ENCODE measurements around the gene LRRC10B. TPM values are rescaled to one million over a fixed set of nuclear protein-coding genes. Genes with fewer than 3 reads are reported as not detected.

The LRRC10B gene
- total RNA-seq, 4 donors from 2014 or later, result 0.35 to 2.5 TPM; not detected in 2

GRCh38 chr11:61516675-61517572, 8.4 kb downstream of the LRRC10B start:
- H3K36me3 ChIP-seq, result no peaks in the 10 kb centered on the region
- no peaks in the 10 kb centered on the region for H3K27me3 ChIP-seq
- TF ChIP-seq POLR2A (IDR thresholded peaks at IDR 0.05) (no peak), CTCF (IDR thresholded peaks at IDR 0.05) (peak; percentile 74 to 94 (median 90))
- no peaks in the 10 kb centered on the region for H3K9me3 ChIP-seq
- H3K27ac ChIP-seq, result no peak overlapping the region
- peak overlapping the region in 1 of 4 donors; percentile 0 for H3K4me3 ChIP-seq
- peaks cover 0 to 22% (median 2%) of the 10 kb centered on the region in 4 donors for H3K4me1 ChIP-seq
- peak in 2 of 3 donors; percentile 21 to 67 for DNase-seq

GRCh38 chr11:61518032-61518795, 9.7 kb downstream of the LRRC10B start:
- H3K4me3 ChIP-seq, result no peak overlapping the region
- no peaks in the 10 kb centered on the region for H3K36me3 ChIP-seq
- H3K27me3 ChIP-seq, result no peaks in the 10 kb centered on the region
- no peak overlapping the region for H3K27ac ChIP-seq
- no peaks in the 10 kb centered on the region for H3K9me3 ChIP-seq
- DNase-seq, result no peak
- peaks cover 0 to 10% (median 2%) of the 10 kb centered on the region in 4 donors for H3K4me1 ChIP-seq
- no peak for TF ChIP-seq POLR2A (IDR thresholded peaks at IDR 0.05)
- no peak for TF ChIP-seq CTCF (IDR thresholded peaks at IDR 0.05)

GRCh38 chr11:61522881-61523280, 14.3 kb downstream of the LRRC10B start:
- no peaks in the 10 kb centered on the region for H3K36me3 ChIP-seq
- H3K27me3 ChIP-seq, result no peaks in the 10 kb centered on the region
- no peaks in the 10 kb centered on the region for H3K9me3 ChIP-seq
- no peak for TF ChIP-seq CTCF (IDR thresholded peaks at IDR 0.05)
- TF ChIP-seq POLR2A (IDR thresholded peaks at IDR 0.05), result no peak
- no peak for DNase-seq
- no peak overlapping the region for H3K27ac ChIP-seq
- no peaks in the 10 kb centered on the region for H3K4me1 ChIP-seq
- H3K4me3 ChIP-seq, result no peak overlapping the region

- Histone ChIP-seq H3K9me3 (no peaks in the 10 kb centered on the region), H3K27me3 (no peaks in the 10 kb centered on the region), H3K4me1 (no peaks in the 10 kb centered on the region), H3K27ac (no peak overlapping the region), H3K4me3 (no peak overlapping the region), H3K36me3 (no peaks in the 10 kb centered on the region)
- TF ChIP-seq POLR2A (IDR thresholded peaks at IDR 0.05) (no peak), CTCF (IDR thresholded peaks at IDR 0.05) (no peak)
- no peak for DNase-seq
Observed at GRCh38 chr11:61524446-61524845, 15.9 kb downstream of the LRRC10B start.

- no peak for DNase-seq
- H3K27ac ChIP-seq, result no peak overlapping the region
- no peaks in the 10 kb centered on the region for H3K27me3 ChIP-seq
- no peaks in the 10 kb centered on the region for H3K9me3 ChIP-seq
- H3K4me3 ChIP-seq, result no peak overlapping the region
- TF ChIP-seq CTCF (IDR thresholded peaks at IDR 0.05) (no peak), POLR2A (IDR thresholded peaks at IDR 0.05) (no peak)
- no peaks in the 10 kb centered on the region for H3K4me1 ChIP-seq
- no peaks in the 10 kb centered on the region for H3K36me3 ChIP-seq
Observed at GRCh38 chr11:61524963-61525587, 16.5 kb downstream of the LRRC10B start.
